ENCODE results near the gene SNORC. TPM values are rescaled to one million over a fixed set of nuclear protein-coding genes. Genes with fewer than 3 reads are reported as not detected.
A peak's percentile ranks its signal among the peaks of the same experiment; 100 is the strongest.

Gene SNORC
- total RNA-seq, 5 donors from 2014 or later (not counting 1 experiment from before 2014, with no cell fraction given) = 0.96 to 4.1 (median 3.2) TPM

DNA sequence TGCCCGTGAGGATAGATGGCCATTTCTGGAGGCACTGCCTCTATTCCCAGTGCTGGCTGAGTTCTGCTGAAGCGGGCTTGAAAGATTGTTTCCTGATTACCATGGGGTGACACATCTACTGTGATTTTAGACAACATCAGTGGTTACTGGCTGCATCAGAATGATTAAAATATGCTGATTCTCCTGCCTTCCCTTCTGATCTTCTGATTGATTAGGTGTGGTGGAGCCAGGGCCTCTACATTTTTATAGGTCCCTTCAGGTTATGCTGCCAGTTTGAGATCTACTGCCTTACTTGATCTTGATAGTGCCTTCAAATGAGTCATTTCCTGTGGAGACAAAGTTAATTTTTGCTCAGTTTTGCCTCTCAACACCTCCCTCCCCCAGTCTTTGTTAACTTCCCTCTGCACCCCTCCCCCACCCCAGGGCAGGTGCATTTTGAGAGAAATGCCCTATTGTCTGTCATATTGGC is 31.6 kb upstream of the SNORC start:
- Mint-ChIP-seq H3K4me3 (peak overlapping the region in 2 of 3 donors; percentile 48 to 58), H3K27me3 (no peaks in the 10 kb centered on the region), H3K9me3 (no peaks in the 10 kb centered on the region), H3K4me1 (peaks cover 23 to 38% (median 36%) of the 10 kb centered on the region in 3 donors), H3K36me3 (peaks cover 57% of the 10 kb centered on the region), H3K27ac (peak overlapping the region; percentile 84 to 92)
- H3K9me3 ChIP-seq = no peaks in the 10 kb centered on the region
- peak overlapping the region; percentile 64 for H3K27ac ChIP-seq (ENCODE audit: low read length)
- WGBS (ENCODE audit: insufficient coverage) = 17% methylated on average over 1 of the region's 2 CpGs
- H3K4me1 ChIP-seq (ENCODE audit: control insufficient read depth in 1 of 2, extremely low read depth in 1 of 2, insufficient read depth in 2 of 2, low read length in 2 of 2) = peaks cover 14 to 20% of the 10 kb centered on the region in 2 experiments
- H3K4me3 ChIP-seq (ENCODE audit: control insufficient read depth in 1 of 2, extremely low read depth in 1 of 2, low read length in 1 of 2) = no peak overlapping the region
- no peaks in the 10 kb centered on the region for H3K27me3 ChIP-seq (replicated peaks in 1 of 2; ENCODE audit: control insufficient read depth in 2 of 2, extremely low read depth in 1 of 2, insufficient read depth in 2 of 2, low read length in 1 of 2)
- DNase-seq (peak in 34 of 35 experiments; percentile 8 to 62 (median 38)), ATAC-seq (replicated peaks in 1 of 4) (peak; percentile 75 to 94 (median 90))
- H3K36me3 ChIP-seq (ENCODE audit: control insufficient read depth in 2 of 2, extremely low read depth in 1 of 2, insufficient read depth in 1 of 2, low read length in 1 of 2) = peaks cover 11 to 71% of the 10 kb centered on the region in 2 donors
- ChIA-PET POLR2A (no interaction called here), CTCF (no interaction called here)

DNA sequence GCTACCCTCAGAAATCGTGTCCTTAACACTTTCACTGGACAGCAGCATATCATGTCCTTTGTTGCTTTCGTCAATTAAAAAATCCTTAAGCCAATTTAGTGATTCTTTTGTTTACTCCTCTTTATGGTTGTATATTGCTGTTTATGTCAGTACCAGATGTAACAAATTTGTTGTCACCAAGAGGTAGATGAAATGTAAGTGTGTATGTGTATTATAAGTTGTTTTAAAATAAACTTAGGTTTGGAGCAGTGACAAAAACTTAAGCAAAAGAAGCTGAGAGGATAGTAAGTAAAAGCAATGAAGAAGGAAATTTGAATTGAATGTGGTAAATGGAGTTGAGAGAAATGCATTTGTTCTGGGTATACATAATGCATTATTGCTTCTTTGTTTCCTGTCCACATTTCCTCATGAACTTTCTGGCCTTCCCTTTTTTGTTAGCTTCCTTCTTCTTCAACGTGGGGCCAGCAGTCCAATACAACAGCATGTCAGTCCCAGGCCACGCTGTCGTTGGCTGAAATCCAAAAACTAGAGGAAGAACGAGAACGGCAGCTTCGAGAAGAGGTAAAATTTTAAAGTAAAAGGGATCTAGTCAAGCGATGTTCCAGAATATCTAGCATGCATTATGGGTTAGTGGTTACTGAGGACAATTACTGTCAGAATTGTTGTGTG is 30.5 kb upstream of the SNORC start:
- Histone ChIP-seq H3K27me3 (replicated peaks in 1 of 2; ENCODE audit: control insufficient read depth in 2 of 2, extremely low read depth in 1 of 2, insufficient read depth in 2 of 2, low read length in 1 of 2) (no peaks in the 10 kb centered on the region), H3K9me3 (no peaks in the 10 kb centered on the region), H3K4me3 (ENCODE audit: control insufficient read depth in 1 of 2, extremely low read depth in 1 of 2, low read length in 1 of 2) (no peak overlapping the region), H3K27ac (ENCODE audit: low read length) (no peak overlapping the region), H3K36me3 (ENCODE audit: control insufficient read depth in 2 of 2, extremely low read depth in 1 of 2, insufficient read depth in 1 of 2, low read length in 1 of 2) (peaks cover 11 to 71% of the 10 kb centered on the region in 2 donors), H3K4me1 (ENCODE audit: control insufficient read depth in 1 of 2, extremely low read depth in 1 of 2, insufficient read depth in 2 of 2, low read length in 2 of 2) (peaks cover 14 to 20% of the 10 kb centered on the region in 2 experiments)
- H3K4me1 Mint-ChIP-seq = peaks cover 23 to 35% (median 34%) of the 10 kb centered on the region in 3 donors
- WGBS (ENCODE audit: insufficient coverage) = 62% methylated on average over 3 of the region's 9 CpGs
- ChIA-PET POLR2A (interaction anchor here (0.5 to 0.6 kb wide), 3 partner anchors 411 to 1186 kb away, joined by 3 read pairs; no protein-coding TSS in a partner anchor), CTCF (no interaction called here)
- ATAC-seq (replicated peaks in 1 of 4) (no peak), DNase-seq (peak in 2 of 35 experiments; percentile 3 to 17)
- H3K36me3 Mint-ChIP-seq = peaks cover 56% of the 10 kb centered on the region
- no peak overlapping the region for H3K4me3 Mint-ChIP-seq
- no peaks in the 10 kb centered on the region for H3K9me3 Mint-ChIP-seq
- peak overlapping the region; percentile 41 to 51 for H3K27ac Mint-ChIP-seq
- H3K27me3 Mint-ChIP-seq = no peaks in the 10 kb centered on the region

DNA sequence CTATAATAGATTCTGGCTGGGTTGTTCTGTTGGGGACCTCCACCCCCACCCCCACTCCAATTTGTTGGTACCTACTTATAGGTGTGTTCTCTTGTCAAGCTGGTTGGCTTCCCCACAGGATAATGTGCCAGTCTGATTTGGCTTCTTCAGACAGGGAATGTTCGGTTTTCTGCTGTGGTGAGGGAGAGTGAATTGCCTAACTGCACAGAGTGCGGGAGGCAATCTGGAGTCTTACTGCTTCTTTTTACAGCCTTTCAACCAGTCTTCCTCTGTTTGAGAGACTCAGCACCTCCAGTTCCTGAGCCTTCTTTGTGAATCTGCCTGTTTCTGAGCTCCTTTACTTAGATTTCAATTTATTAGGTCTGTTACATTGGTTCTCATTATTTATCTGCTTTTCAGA is 27.4 kb upstream of the SNORC start:
- H3K4me3 ChIP-seq (ENCODE audit: control insufficient read depth in 1 of 2, extremely low read depth in 1 of 2, low read length in 1 of 2) = no peak overlapping the region
- no peak overlapping the region for H3K27ac Mint-ChIP-seq
- H3K36me3 ChIP-seq (ENCODE audit: control insufficient read depth in 2 of 2, extremely low read depth in 1 of 2, insufficient read depth in 1 of 2, low read length in 1 of 2) = peaks cover 6 to 79% of the 10 kb centered on the region in 2 donors
- CTCF ChIA-PET = no interaction called here
- ATAC-seq (replicated peaks in 1 of 4) (no peak), DNase-seq (no peak)
- peaks cover 10 to 14% of the 10 kb centered on the region in 2 experiments for H3K4me1 ChIP-seq (ENCODE audit: control insufficient read depth in 1 of 2, extremely low read depth in 1 of 2, insufficient read depth in 2 of 2, low read length in 2 of 2)
- H3K36me3 Mint-ChIP-seq = peaks cover 59% of the 10 kb centered on the region
- no peaks in the 10 kb centered on the region for H3K9me3 ChIP-seq
- no peak overlapping the region for H3K27ac ChIP-seq (ENCODE audit: low read length)
- POLR2A ChIA-PET = interaction anchor here in 1 of 2 donors (0.6 kb wide), 1 partner anchor 217 kb away, joined by 6 read pairs; the partner anchor contains the start of gene INPP5D
- H3K27me3 ChIP-seq (replicated peaks in 1 of 2; ENCODE audit: control insufficient read depth in 2 of 2, extremely low read depth in 1 of 2, insufficient read depth in 2 of 2, low read length in 1 of 2) = no peaks in the 10 kb centered on the region
- no peaks in the 10 kb centered on the region for H3K27me3 Mint-ChIP-seq
- H3K4me1 Mint-ChIP-seq = peaks cover 16 to 25% (median 23%) of the 10 kb centered on the region in 3 donors
- no CpG with 5 or more reads among the region's 2 CpGs for WGBS (ENCODE audit: insufficient coverage)
- H3K9me3 Mint-ChIP-seq = no peaks in the 10 kb centered on the region
- H3K4me3 Mint-ChIP-seq = no peak overlapping the region

DNA sequence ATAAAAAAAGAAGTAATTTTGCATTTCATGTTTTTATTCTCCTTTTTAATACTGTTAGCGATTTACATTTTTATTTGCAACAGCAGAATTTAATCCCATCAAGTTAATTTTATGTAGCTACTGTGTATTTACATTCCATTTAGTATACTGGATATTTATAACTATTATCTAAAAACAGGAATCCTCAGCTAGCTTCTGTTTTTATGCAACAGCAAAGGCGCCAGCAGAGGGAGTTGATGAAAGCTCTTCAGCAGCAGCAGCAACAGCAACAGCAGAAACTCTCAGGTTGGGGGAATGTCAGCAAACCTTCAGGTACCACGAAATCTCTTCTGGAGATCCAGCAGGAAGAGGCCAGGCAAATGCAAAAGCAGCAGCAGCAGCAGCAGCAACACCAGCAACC is 26.2 kb upstream of the SNORC start:
- Histone ChIP-seq H3K4me1 (ENCODE audit: control insufficient read depth in 1 of 2, extremely low read depth in 1 of 2, insufficient read depth in 2 of 2, low read length in 2 of 2) (peaks cover 0 to 3% of the 10 kb centered on the region in 2 experiments), H3K27me3 (replicated peaks in 1 of 2; ENCODE audit: control insufficient read depth in 2 of 2, extremely low read depth in 1 of 2, insufficient read depth in 2 of 2, low read length in 1 of 2) (no peaks in the 10 kb centered on the region), H3K4me3 (ENCODE audit: control insufficient read depth in 1 of 2, extremely low read depth in 1 of 2, low read length in 1 of 2) (no peak overlapping the region), H3K36me3 (ENCODE audit: control insufficient read depth in 2 of 2, extremely low read depth in 1 of 2, insufficient read depth in 1 of 2, low read length in 1 of 2) (peaks cover 9 to 87% of the 10 kb centered on the region in 2 donors), H3K9me3 (no peaks in the 10 kb centered on the region), H3K27ac (ENCODE audit: low read length) (no peak overlapping the region)
- 100% methylated on average over 2 of the region's 3 CpGs for WGBS (ENCODE audit: insufficient coverage)
- no peak for DNase-seq
- ATAC-seq (replicated peaks in 1 of 4) = no peak
- peak overlapping the region in 1 of 2 donors; percentile 65 for H3K27ac Mint-ChIP-seq
- H3K27me3 Mint-ChIP-seq = no peaks in the 10 kb centered on the region
- H3K4me1 Mint-ChIP-seq = peaks cover 4 to 13% (median 12%) of the 10 kb centered on the region in 3 donors
- H3K36me3 Mint-ChIP-seq = peaks cover 69% of the 10 kb centered on the region
- ChIA-PET CTCF (no interaction called here), POLR2A (no interaction called here)
- no peaks in the 10 kb centered on the region for H3K9me3 Mint-ChIP-seq
- H3K4me3 Mint-ChIP-seq = no peak overlapping the region

DNA sequence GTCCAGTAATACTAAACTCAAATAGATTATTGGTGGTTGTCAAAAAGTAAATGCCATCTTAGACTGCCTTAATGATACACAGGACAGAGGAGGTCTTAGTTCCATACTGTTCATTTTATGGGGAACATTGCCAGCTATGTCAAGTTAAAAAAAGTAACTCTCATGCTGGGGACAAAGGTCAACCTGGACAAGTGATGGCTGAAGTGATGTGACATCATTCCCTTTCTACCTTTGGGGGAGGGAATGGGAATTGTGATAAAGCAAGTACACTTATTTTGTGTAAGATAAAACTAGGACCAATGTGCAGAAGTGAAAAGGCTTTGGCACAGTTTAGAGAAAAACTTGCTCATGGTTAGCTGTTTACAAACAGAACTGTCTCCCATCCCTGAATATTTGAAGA is 24.0 kb upstream of the SNORC start:
- H3K4me3 ChIP-seq (ENCODE audit: control insufficient read depth in 1 of 2, extremely low read depth in 1 of 2, low read length in 1 of 2) = no peak overlapping the region
- H3K9me3 ChIP-seq = no peaks in the 10 kb centered on the region
- DNase-seq = no peak
- ChIA-PET POLR2A (no interaction called here), CTCF (no interaction called here)
- Mint-ChIP-seq H3K9me3 (no peaks in the 10 kb centered on the region), H3K36me3 (peaks cover 68% of the 10 kb centered on the region), H3K4me3 (no peak overlapping the region), H3K4me1 (no peaks in the 10 kb centered on the region), H3K27me3 (no peaks in the 10 kb centered on the region), H3K27ac (no peak overlapping the region)
- peaks cover 14 to 89% of the 10 kb centered on the region in 2 donors for H3K36me3 ChIP-seq (ENCODE audit: control insufficient read depth in 2 of 2, extremely low read depth in 1 of 2, insufficient read depth in 1 of 2, low read length in 1 of 2)
- no peaks in the 10 kb centered on the region for H3K4me1 ChIP-seq (ENCODE audit: control insufficient read depth in 1 of 2, extremely low read depth in 1 of 2, insufficient read depth in 2 of 2, low read length in 2 of 2)
- no peak for ATAC-seq (replicated peaks in 1 of 4)
- H3K27ac ChIP-seq (ENCODE audit: low read length) = no peak overlapping the region
- no peaks in the 10 kb centered on the region for H3K27me3 ChIP-seq (replicated peaks in 1 of 2; ENCODE audit: control insufficient read depth in 2 of 2, extremely low read depth in 1 of 2, insufficient read depth in 2 of 2, low read length in 1 of 2)

DNA sequence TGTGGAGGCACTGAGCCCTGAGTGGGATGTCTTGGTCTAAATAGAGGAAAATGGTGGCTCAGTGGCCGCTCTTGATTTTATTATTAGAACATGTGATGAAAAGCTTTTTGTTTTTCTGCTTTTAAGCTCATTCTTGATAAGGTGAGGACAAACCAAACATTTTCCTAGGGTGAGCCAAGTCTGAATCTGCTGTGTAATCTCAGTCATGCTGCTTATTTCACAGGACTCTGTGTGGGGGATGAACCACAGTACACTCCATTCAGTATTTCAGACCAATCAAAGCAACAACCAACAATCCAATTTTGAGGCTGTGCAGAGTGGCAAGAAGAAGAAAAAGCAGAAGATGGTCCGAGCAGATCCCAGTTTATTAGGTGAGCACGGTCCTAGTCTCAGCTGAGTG is 20.0 kb upstream of the SNORC start:
- Mint-ChIP-seq H3K4me1 (peaks cover 0 to 2% (median 0%) of the 10 kb centered on the region in 3 donors), H3K27me3 (no peaks in the 10 kb centered on the region), H3K4me3 (no peak overlapping the region), H3K36me3 (peaks cover 56% of the 10 kb centered on the region), H3K9me3 (no peaks in the 10 kb centered on the region), H3K27ac (no peak overlapping the region)
- ChIA-PET POLR2A (no interaction called here), CTCF (interaction anchor here in 1 of 2 donors (0.6 kb wide), 1 partner anchor 369 kb away, joined by 3 read pairs; no protein-coding TSS in a partner anchor)
- WGBS (ENCODE audit: insufficient coverage) = no CpG with 5 or more reads among the region's 3 CpGs
- no peak for ATAC-seq (replicated peaks in 1 of 4)
- Histone ChIP-seq H3K4me3 (ENCODE audit: control insufficient read depth in 1 of 2, extremely low read depth in 1 of 2, low read length in 1 of 2) (no peak overlapping the region), H3K4me1 (ENCODE audit: control insufficient read depth in 1 of 2, extremely low read depth in 1 of 2, insufficient read depth in 2 of 2, low read length in 2 of 2) (no peaks in the 10 kb centered on the region), H3K36me3 (ENCODE audit: control insufficient read depth in 2 of 2, extremely low read depth in 1 of 2, insufficient read depth in 1 of 2, low read length in 1 of 2) (peaks cover 10 to 66% of the 10 kb centered on the region in 2 donors), H3K27me3 (replicated peaks in 1 of 2; ENCODE audit: control insufficient read depth in 2 of 2, extremely low read depth in 1 of 2, insufficient read depth in 2 of 2, low read length in 1 of 2) (no peaks in the 10 kb centered on the region), H3K9me3 (no peaks in the 10 kb centered on the region), H3K27ac (ENCODE audit: low read length) (no peak overlapping the region)
- DNase-seq = no peak

Data from T-cell (primary cell).